CD14-positive monocyte (primary cell): Measurements from ENCODE around the gene HEYL. TPM values are rescaled to one million over a fixed set of nuclear protein-coding genes. Genes with fewer than 3 reads are reported as not detected.

Experiments used
- DNase-seq, 3 donors: peaks; one replicate each; pipeline ENCODE4 v3.0.0-alpha.2; 2011 to 2022
- H2AFZ ChIP-seq: 2 replicates; pipeline ENCODE4 v1.6.0; 2012; ENCODE audit warnings: mild to moderate bottlenecking, low read depth, low read length, inconsistent platforms; ENCODE audit not compliant: insufficient read depth, poor library complexity, severe bottlenecking
- H3K27ac ChIP-seq, 2 donors: 1 replicate in 1 of 2; 2 replicates in 1 of 2; pipeline ENCODE4 v1.5.1; 2012 to 2013; ENCODE audit warnings: low read length in 2 of 2, control low read depth in 1 of 2, inconsistent platforms in 1 of 2, low read depth in 1 of 2, mild to moderate bottlenecking in 1 of 2
- H3K27me3 ChIP-seq, 2 donors: one replicate each; pipeline versions ENCODE4 v1.6.0 to v1.6.1; 2011 to 2013; ENCODE audit warnings: low read length in 2 of 2; ENCODE audit not compliant: control insufficient read depth in 2 of 2, insufficient read depth in 2 of 2
- H3K36me3 ChIP-seq, 2 donors: replicated peaks in 1 of 2; 1 replicate in 1 of 2; 2 replicates in 1 of 2; pipeline versions ENCODE4 v1.5.1 to v1.6.1; 2012 to 2013; ENCODE audit warnings: low read length in 2 of 2, control low read depth in 1 of 2, inconsistent platforms in 1 of 2, mild to moderate bottlenecking in 1 of 2; ENCODE audit not compliant: insufficient read depth in 2 of 2, control insufficient read depth in 1 of 2
- H3K4me1 ChIP-seq, 2 donors: 1 replicate in 1 of 2; 2 replicates in 1 of 2; pipeline versions ENCODE4 v1.5.1 to v1.6.1; 2012 to 2013; ENCODE audit warnings: low read length in 2 of 2, control low read depth in 1 of 2, inconsistent platforms in 1 of 2, mild to moderate bottlenecking in 1 of 2, moderate library complexity in 1 of 2; ENCODE audit not compliant: insufficient read depth in 2 of 2, control insufficient read depth in 1 of 2
- H3K4me2 ChIP-seq: replicated peaks from 2 replicates; pipeline ENCODE3; 2012; ENCODE audit warnings: low read length, moderate library complexity, mild to moderate bottlenecking; ENCODE audit not compliant: poor library complexity, severe bottlenecking; ENCODE audit errors: extremely low read depth
- H3K4me3 ChIP-seq, 3 experiments: fragments of 200-600 bp in 1 of 3; sonication (generic) in 1 of 3; replicated peaks in 1 of 3; 1 replicate in 2 of 3; 2 replicates in 1 of 3; pipeline ENCODE4 v1.5.1; 2011 to 2013; ENCODE audit warnings: low read length in 3 of 3, mild to moderate bottlenecking in 3 of 3, control low read depth in 2 of 3, low read depth in 2 of 3, inconsistent platforms in 1 of 3, moderate library complexity in 1 of 3
- H3K79me2 ChIP-seq: 2 replicates; pipeline ENCODE4 v1.6.0; 2012; ENCODE audit warnings: mild to moderate bottlenecking, control low read depth, inconsistent platforms, low read length, moderate library complexity; ENCODE audit not compliant: insufficient read depth
- H3K9ac ChIP-seq: 2 replicates; pipeline ENCODE4 v1.6.0; 2017; ENCODE audit warnings: low read length, mild to moderate bottlenecking; ENCODE audit not compliant: insufficient read depth, poor library complexity, severe bottlenecking
- H3K9me3 ChIP-seq, 2 donors: replicated peaks in 1 of 2; 1 replicate in 1 of 2; 2 replicates in 1 of 2; pipeline versions ENCODE4 v1.5.1 to v1.6.1; 2012 to 2013; ENCODE audit warnings: low read length in 2 of 2, control low read depth in 1 of 2; ENCODE audit not compliant: control insufficient read depth in 1 of 2, insufficient read depth in 1 of 2
- H4K20me1 ChIP-seq: 2 replicates; pipeline ENCODE4 v1.6.0; 2012; ENCODE audit warnings: mild to moderate bottlenecking, low read length, control low read depth, moderate library complexity; ENCODE audit not compliant: insufficient read depth
- H3K27ac Mint-ChIP-seq, 7 donors: one replicate each; pipeline ENCODE4 v1.8.0; 2020; ENCODE audit warnings: mild to moderate bottlenecking in 7 of 7, mixed read lengths in 7 of 7, moderate library complexity in 6 of 7, inconsistent platforms in 2 of 7
- H3K27me3 Mint-ChIP-seq, 3 donors: one replicate each; pipeline ENCODE4 v1.8.0; 2021 to 2022; ENCODE audit warnings: low read depth in 3 of 3, mild to moderate bottlenecking in 3 of 3, mixed read lengths in 3 of 3, moderate library complexity in 3 of 3, inconsistent platforms in 1 of 3
- H3K36me3 Mint-ChIP-seq, 2 donors: one replicate each; pipeline ENCODE4 v1.8.0; 2020; ENCODE audit warnings: mixed read lengths in 2 of 2, inconsistent platforms in 1 of 2, mild to moderate bottlenecking in 1 of 2
- H3K4me1 Mint-ChIP-seq: one replicate; pipeline ENCODE4 v1.8.0; 2020; ENCODE audit warnings: mild to moderate bottlenecking, mixed read lengths
- H3K4me3 Mint-ChIP-seq, 2 donors: one replicate each; pipeline ENCODE4 v1.8.0; 2020; ENCODE audit warnings: mild to moderate bottlenecking in 2 of 2, mixed read lengths in 2 of 2, moderate library complexity in 1 of 2
- H3K9me3 Mint-ChIP-seq, 7 donors: one replicate each; pipeline ENCODE4 v1.8.0; 2020 to 2022; ENCODE audit warnings: mixed read lengths in 7 of 7, mild to moderate bottlenecking in 6 of 7, moderate library complexity in 6 of 7, inconsistent platforms in 2 of 7
- WGBS: methylation state at CpG from one replicate; pipeline ENCODE4 v1.1.5; 2013; ENCODE audit warnings: missing lambda C conversion rate; ENCODE audit not compliant: insufficient coverage; 5-methylcytosine and 5-hydroxymethylcytosine counted together
- intact Hi-C, 2 donors: fragments of 100-400 bp; cut with micrococcal nuclease; formaldehyde crosslinking; loops; one replicate each; pipeline versions ENCODE4 v1.15.0 to v1.15.1; 2023
- polyA plus RNA-seq, 3 donors: library from polyadenylated mRNA; depleted of rRNA in 1 of 3; unstranded in 2 of 3; stranded (reverse) in 1 of 3; fragments of 300-500 nt in 2 of 3; fragments of >200 nt in 1 of 3; fragmentation: Illumina TruSeq in 2 of 3; gene quantifications; 1 replicate in 2 of 3; 2 replicates in 1 of 3; pipeline ENCODE4 v1.2.3, GENCODE V29; 2012 to 2021
- TF ChIP-seq, protein P1 (sequence below): fragments of 200-600 bp; IDR thresholded peaks from one replicate; pipeline ENCODE4 v1.8.0; 2022; ENCODE audit warnings: antibody characterized with exemption, mild to moderate bottlenecking

The HEYL gene
- polyA plus RNA-seq, 3 donors: 0.04 to 0.15 (median 0.15) TPM

DNA sequence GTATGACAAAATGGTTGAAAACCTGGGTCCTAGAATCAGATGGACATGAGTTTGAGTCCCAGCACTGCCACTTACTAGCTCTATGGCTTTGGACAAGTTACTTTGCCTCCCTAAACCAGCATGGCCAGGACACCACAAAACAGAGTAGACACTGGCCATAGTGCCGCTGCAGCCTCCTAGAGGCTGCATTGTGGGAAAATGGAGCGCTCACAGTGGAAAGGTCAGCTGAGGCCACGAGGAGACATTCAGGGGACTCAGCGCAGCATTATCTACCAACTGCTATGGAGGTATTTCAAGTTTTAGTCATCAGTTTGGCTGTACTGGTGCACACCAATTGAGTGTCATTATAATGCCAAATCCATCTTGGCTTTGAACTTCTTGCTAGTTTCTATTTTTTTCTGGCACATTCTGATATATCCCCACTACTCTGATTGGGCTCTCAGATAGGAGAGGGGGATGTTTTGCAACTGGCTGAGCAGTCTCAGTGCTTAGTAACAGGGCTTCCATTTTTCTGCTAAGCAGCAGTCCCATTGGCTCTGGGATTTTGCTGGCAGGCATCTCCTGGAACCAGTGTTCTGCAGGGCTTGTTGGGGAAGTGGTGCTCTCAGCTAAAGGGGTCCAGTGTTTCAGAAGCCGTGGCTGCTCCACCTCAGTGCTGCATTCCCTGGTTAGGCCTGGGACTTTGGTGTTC, 16.3 kb upstream of the HEYL start:
- Mint-ChIP-seq H3K27me3 (peaks cover 2 to 13% (median 4%) of the 10 kb centered on the region in 3 donors), H3K4me1 (peaks cover 17% of the 10 kb centered on the region), H3K4me3 (no peak overlapping the region), H3K9me3 (no peaks in the 10 kb centered on the region), H3K27ac (no peak overlapping the region), H3K36me3 (no peaks in the 10 kb centered on the region)
- Histone ChIP-seq H3K27ac (no peak overlapping the region), H3K4me3 (no peak overlapping the region), H3K4me1 (peaks cover 7 to 9% of the 10 kb centered on the region in 2 donors), H4K20me1 (no peaks in the 10 kb centered on the region), H3K9ac (no peak overlapping the region), H2AFZ (no peak overlapping the region), H3K4me2 (no peak overlapping the region), H3K27me3 (no peaks in the 10 kb centered on the region), H3K9me3 (no peaks in the 10 kb centered on the region), H3K79me2 (no peaks in the 10 kb centered on the region), H3K36me3 (no peaks in the 10 kb centered on the region)
- TF ChIP-seq, protein P1, sequence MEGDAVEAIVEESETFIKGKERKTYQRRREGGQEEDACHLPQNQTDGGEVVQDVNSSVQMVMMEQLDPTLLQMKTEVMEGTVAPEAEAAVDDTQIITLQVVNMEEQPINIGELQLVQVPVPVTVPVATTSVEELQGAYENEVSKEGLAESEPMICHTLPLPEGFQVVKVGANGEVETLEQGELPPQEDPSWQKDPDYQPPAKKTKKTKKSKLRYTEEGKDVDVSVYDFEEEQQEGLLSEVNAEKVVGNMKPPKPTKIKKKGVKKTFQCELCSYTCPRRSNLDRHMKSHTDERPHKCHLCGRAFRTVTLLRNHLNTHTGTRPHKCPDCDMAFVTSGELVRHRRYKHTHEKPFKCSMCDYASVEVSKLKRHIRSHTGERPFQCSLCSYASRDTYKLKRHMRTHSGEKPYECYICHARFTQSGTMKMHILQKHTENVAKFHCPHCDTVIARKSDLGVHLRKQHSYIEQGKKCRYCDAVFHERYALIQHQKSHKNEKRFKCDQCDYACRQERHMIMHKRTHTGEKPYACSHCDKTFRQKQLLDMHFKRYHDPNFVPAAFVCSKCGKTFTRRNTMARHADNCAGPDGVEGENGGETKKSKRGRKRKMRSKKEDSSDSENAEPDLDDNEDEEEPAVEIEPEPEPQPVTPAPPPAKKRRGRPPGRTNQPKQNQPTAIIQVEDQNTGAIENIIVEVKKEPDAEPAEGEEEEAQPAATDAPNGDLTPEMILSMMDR: no peak
- no peak for DNase-seq
- intact Hi-C loops: loop anchor here in 1 of 2 donors (2.0 to 5.0 kb wide), 2 partner anchors 67 to 73 kb away; no protein-coding TSS in a partner anchor
- WGBS: 87% methylated on average over 5 of the region's 5 CpGs

DNA sequence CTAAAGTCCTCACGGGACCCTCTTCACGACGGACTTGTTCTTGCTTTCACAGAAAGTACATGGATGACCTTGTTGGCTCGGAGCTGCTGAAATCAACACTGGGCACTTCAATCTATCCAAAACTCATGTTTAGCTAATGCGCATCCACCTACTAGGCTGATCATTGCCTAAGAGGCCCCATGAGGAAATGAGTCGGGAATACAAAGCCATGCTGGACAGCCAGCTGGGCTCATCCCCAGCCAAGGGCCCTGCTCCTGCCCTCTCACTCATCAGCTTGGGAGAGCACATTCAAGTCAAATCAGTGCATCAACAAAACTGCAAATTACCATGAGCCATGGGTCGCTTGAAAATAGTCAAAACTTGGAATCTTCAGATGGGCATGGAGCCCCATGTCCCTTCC, 14.8 kb upstream of the HEYL start:
- no peaks in the 10 kb centered on the region for H3K36me3 ChIP-seq
- H3K9me3 ChIP-seq: no peaks in the 10 kb centered on the region
- no peaks in the 10 kb centered on the region for H3K9me3 Mint-ChIP-seq
- DNase-seq: no peak
- H3K4me2 ChIP-seq: no peak overlapping the region
- H3K27me3 ChIP-seq: no peaks in the 10 kb centered on the region
- no peak overlapping the region for H3K4me3 ChIP-seq
- TF ChIP-seq, protein P1: no peak
- no peak overlapping the region for H2AFZ ChIP-seq
- H3K4me1 ChIP-seq: peaks cover 7 to 9% of the 10 kb centered on the region in 2 donors
- no peak overlapping the region for H3K27ac ChIP-seq
- H3K9ac ChIP-seq: no peak overlapping the region
- intact Hi-C loops: loop anchor here (2.0 to 5.0 kb wide), 2 partner anchors 42 to 71 kb away; no protein-coding TSS in a partner anchor
- WGBS: 96% methylated on average over 4 of the region's 7 CpGs
- H3K4me3 Mint-ChIP-seq: peak overlapping the region in 1 of 2 donors; percentile 42
- H4K20me1 ChIP-seq: no peaks in the 10 kb centered on the region
- H3K27me3 Mint-ChIP-seq: peaks cover 0 to 10% (median 4%) of the 10 kb centered on the region in 3 donors
- no peaks in the 10 kb centered on the region for H3K79me2 ChIP-seq
- H3K4me1 Mint-ChIP-seq: peaks cover 17% of the 10 kb centered on the region
- no peak overlapping the region for H3K27ac Mint-ChIP-seq
- H3K36me3 Mint-ChIP-seq: no peaks in the 10 kb centered on the region
